ENCODE measurements around the gene SLC25A25.
"Not testable (repeated sequence)": the region's sequence is repeated elsewhere in the genome, so short reads cannot be mapped to it uniquely, and the experiment has no call there.

SLC25A25 gene

DNA sequence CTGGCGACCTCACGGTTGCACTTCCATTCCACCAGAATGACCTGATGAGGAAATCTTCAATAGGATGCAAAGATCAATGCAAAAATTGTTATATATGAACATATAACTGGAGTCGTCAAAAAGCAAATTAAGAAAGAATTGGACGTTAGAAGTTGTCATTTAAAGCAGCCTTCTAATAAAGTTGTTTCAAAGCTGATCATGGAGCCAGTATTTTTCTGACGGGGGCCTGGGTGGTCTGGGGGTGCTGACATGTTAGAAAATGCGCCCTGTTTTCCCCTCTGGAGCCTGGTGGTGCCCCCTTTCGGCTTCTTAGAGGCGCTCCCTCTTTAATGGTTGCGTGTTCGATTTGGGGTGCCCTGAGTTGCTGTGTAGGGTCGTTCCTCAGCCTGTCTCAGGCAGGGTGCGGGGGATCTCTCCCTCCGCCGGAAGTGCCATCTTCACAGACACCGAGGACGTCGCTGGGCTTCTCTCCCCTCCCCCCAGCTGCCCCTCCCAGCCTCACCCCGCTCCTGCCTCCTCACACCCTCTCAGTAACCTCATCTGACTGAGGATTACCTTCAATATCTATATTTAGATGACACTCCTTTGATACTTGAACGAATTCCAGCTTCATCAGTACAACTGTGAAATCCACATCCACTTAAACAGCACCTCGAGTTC, 41.1 kb downstream of the SLC25A25 start:
- DNase-seq (ENCODE audit: low read depth in 2 of 2) = no peak

DNA sequence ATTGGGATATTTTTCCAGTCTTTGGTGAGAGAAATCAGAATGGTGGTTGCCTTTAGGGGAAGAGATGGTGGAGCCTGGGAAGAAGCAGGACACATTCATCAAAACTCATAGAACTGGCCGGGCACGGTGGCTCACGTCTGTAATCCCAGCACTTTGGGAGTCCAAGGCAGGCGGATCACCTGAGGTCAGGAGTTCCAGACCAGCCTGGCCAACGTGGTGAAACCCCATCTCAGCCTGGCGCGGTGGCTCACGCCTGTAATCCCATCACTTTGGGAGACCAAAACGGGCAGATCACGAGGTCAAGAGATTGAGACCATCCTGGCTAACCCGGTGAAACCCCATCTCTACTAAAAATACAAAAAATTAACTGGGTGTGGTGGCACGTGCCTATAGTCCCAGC, 43.7 kb downstream of the SLC25A25 start:
- DNase-seq (ENCODE audit: low read depth in 2 of 2) = not testable (repeated sequence)

DNA sequence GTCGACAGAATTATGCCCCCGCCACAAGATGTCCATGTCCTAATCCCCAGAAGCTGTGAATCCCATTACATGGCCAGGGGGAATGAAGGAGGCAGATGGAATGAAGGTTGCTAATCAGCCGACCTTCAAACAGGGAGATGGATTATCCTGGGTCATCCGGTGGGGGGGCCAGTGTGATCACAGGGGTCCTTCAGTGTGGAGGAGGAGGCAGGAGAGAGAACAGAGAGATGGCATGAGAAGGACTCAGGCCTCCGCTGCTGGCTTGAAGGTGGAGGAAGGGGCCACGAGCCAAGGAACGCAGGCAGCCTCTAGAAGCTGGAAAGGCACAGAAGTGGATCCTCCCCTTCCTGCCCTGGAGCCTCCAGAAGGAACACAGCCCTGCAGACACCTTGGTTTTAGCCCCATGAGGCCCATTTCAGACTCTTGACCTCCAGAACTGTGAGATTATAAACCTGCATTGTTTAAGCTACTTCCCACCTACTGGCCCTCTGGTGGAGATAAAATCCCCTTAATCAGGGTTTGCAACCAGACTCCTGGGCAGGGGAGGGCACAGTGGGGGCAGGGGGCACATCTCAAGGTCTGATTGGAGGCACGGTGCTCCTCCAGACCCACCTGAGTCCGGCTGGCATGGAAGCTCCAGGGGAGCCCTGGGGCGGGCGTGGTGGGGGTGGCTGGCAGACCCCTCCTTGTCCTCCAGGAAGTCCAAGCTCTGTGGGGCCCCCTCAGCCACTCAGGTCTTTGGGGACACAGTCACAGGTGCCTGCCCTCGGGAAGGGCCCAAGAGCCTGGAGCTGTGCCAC, 45.7 kb downstream of the SLC25A25 start:
- DNase-seq (ENCODE audit: low read depth in 2 of 2) = no peak

DNA sequence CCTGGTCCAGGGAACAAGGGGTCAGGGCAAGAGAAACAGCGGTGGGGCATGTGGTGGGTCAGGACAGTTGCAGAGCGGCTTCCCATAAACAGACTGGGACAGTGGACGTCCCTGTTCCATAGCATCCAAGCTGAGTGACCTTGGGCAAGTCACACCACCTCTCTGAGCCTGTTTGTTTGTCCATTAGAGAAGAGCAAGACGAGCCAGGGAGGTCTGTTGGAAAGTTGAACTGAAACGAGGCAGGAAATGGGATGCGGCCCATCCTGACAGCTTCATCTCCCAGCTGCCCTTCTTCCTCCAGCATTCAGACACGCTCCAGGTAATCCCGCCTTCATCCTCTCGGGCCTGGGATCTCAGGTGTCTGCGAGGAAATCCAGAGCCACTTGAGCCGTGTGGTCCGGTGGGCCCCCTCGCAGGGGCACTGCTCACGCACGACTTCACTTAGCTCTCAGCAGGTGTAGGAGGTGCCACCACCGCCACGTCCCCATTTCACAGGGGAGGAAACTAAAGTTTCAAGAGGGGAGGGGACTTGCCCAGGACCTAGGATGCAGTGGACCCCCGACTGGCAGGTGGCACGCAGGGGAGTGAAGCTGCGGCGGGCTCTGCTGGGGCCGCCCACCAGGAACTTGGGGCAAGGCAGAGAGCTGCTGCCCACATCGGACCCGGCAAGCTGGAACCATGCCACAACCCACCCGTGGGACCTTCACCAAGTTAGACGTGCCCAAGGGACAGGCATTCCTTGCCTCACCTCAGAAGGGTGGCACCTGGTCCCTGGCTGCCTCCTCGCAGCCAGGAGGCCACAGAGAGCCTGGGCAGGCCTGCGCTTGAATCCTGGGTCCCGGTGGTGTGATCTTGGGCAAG, 46.5 kb downstream of the SLC25A25 start:
- no peak for DNase-seq (ENCODE audit: low read depth in 2 of 2)

DNA sequence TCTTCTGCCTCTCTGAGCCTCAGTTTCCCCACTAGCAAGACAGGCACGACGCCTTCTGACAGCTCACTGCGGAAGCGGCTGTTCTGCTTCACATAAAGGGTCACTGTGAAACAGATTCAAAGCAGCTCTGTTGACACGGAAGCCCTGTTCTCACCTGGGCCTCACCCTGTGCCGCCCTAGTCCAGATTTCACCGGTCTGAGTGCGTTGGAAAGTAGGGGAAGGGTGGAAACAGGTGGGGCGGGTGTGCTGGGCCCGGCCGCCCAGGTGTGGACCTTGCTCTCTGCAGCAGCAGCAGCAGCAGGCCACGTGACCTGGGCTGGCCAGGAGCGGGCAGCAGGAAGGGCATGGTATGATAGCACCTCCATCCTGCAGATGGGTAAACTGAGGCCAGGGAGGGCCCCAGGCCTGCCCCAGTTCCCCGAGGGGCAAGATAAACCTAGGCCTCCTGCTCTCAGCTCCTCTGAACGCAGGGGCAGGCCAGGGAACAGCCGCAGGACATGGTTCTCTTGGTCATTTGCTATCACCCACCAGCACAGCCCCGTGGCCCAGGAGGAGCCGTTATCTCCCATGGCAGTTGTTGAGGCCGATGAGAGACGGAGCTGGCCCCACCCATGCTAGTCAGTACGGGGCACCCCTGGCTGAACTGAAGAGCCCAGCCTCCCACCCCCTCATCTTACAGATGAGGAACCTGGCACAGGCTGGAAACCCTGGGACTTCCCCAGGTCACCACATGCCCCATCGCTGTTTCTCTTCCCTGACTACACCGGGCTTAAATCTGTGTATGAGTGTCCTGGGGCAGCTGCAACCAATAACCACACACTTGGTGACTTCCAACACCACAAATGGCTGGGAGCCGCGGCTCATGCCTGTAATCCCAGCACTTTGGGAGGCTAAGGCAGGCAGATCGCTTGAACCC, 47.4 kb downstream of the SLC25A25 start:
- DNase-seq (ENCODE audit: low read depth in 2 of 2) = no peak

DNA sequence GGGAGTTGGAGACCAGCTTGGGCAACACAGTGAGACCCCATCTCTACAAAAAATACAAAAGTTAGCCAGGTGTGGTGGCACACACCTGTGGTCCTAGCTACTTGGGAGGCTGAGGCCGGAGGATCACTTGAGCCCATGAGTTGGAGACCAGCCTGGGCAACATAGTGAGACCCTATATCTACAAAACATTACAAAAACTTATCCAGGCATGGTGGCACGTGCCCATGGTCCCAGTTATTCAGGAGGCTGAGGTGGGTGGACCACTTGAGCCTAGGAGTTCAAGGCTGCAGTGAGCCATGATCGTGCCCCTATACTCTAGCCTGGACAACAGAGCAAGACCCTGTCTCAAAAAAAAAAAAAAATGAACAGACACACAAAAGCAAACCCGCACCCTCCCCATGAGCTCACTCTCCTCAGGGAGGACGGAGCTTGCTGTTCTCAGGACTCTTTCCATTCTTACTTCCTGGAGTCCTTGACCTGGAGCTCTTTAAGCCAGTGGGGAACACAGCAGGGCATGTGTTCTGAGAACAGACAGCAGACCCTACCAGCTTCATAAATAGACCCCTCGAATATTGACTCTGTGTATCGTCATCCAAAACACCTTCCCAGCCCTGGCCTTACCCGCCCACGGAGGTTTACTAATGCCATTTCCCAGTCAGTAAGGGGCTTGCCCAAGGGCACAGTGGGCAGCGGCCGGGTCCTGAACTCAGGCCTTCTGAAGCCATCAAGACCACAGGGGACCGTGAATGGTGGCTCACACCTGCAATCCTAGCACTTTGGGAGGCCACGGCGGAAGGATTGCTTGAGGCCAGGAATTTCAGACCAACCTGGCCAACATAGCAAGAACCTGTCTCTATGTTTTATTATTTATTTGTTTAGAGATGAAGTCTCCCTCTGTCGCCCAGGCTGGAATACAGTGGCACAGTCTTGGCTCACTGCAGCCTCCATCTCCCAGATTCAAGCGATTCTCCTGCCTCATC, 48.4 kb downstream of the SLC25A25 start:
- no peak for DNase-seq (ENCODE audit: low read depth in 2 of 2)

DNA sequence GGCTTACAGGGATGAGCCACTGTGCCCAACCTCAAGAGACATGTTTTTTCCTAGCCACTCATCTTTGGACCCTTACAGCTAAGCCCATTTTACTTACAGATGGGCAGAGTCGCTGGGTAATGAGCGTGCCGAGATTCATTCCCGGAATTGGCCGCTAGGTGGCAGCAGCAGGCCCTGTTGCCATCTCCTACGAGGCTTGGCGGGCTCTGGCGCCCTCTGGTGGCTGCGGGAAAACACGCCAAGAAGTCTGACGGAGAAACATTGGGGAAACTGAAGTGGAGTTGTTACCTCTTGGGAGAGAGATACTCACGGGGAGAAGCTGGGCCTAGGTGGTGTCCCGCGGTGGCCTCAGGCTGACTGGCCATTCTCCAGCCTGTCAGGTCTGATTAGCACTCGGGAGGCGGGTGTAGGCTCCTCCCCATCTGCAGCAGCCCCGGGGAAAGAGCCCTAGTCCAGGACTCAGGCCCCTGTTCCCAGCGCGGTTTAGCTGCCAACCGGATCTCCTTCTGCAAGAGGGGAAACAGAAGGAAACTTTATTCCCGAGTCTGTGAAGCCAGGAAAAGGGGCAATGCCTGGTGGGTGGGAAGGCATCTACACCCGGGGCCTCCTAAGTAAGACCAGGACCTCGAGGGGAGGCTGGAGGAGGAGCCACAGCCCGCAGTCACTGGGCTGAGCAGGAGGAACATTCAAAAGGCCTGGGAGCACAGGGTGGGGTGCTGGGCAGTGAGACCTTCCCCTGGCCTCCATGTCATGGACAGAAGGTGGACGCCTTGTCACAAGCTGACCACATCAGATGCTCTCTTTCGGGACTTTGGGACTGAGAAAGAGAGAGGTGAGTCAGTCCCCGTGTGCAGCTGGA, 49.8 kb downstream of the SLC25A25 start:
- DNase-seq (ENCODE audit: low read depth in 2 of 2) = peak; percentile 96

- no peak for DNase-seq (ENCODE audit: low read depth in 2 of 2)
Measured at GRCh38 chr9:128118472-128118857, 50.4 kb downstream of the SLC25A25 start.

- no peak for DNase-seq (ENCODE audit: low read depth in 2 of 2)
Measured at GRCh38 chr9:128118971-128119665, 51.1 kb downstream of the SLC25A25 start.

DNA sequence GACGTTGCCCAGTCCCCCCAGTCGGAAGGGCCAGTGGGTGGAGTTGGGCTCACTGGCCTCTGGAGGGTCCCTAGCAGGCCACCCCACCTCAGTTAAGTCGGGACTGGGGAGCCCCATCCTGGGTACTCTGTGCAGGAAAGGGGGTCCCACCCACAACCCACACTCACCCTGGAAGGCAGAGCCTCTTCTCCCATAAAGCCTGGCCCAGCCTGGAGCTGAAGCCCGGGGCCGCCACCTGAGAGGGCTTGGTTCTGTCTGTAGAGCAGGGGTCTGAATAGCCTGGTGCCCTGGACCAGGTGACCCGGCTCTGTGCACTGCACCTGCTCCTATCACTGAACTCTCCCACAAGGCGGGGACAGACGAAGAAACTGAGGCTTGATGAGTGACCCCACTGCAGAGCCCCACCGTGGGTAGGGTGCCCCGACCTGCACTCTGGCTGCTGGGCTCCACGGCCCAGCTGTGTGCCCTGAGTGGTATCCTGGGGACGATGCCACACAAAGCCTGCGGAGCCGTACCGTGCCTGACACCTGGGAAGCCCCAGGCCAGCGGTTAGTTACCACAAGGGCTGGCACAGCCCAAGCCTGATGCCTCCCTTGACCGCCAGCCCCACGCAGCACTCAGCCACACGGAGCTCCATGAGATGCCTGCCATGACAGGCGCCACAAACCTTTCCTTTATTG, 52.2 kb downstream of the SLC25A25 start:
- DNase-seq (ENCODE audit: low read depth in 2 of 2) = no peak

GRCh38 chr9:128120741-128121465, 52.9 kb downstream of the SLC25A25 start:
- no peak for DNase-seq (ENCODE audit: low read depth in 2 of 2)

- no peak for DNase-seq (ENCODE audit: low read depth in 2 of 2)
Measured at GRCh38 chr9:128121466-128121810, 53.4 kb downstream of the SLC25A25 start.

GRCh38 chr9:128121924-128122808, 54.1 kb downstream of the SLC25A25 start:
- no peak for DNase-seq (ENCODE audit: low read depth in 2 of 2)

DNA sequence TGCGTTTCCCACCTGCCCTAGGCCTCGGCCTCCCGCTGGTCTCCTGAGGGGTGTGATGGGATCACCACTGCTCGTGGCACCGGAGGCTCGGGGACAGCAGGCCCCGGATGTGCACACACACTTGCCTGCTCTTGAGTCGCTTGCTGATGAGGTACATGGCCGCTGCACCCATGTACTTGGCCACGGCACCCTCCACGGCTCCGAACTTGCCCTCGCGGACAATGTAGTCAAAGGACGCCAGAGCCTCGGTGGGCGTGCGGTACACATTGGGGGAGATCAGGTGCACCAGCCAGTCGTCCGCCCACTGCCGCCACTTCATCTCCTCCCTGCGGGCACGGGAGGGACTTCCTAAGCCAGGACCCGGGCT, 54.8 kb downstream of the SLC25A25 start:
- no peak for DNase-seq (ENCODE audit: low read depth in 2 of 2)

DNA sequence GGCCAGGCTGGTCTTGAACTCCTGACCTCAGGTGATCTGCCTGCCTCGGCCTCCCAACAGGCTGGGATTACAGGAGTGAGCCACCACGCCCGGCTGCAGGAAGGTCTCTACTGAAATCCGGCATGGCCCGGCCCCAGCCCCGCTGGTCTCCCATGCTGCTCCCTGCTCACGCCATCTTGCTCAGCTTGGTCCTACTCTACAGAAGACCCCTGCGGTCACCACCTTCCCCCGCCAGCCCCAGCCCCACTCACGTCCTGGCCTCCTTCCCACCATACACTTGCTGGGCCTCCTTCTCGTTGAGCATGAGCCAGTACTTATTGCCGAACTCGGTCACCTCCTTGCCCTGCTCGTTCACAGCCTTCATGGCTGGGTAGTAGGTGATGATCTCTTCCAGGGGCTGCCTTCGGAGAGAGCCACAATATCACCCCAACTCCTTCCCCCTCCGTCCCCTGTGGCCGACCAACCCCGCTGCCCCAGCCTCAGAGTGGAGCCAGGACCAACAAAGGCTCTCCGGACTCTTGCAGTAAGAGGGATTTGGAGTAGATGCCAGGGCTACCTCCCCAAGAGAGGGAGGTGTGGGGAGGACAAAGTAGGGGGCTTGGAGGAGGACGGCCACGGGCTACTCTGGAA, 55.5 kb downstream of the SLC25A25 start:
- no peak for DNase-seq (ENCODE audit: low read depth in 2 of 2)

- no peak for DNase-seq (ENCODE audit: low read depth in 2 of 2)
Measured at GRCh38 chr9:128124451-128124850, 56.4 kb downstream of the SLC25A25 start.
